ENCODE measurements around the gene GTF2A1. TPM values are rescaled to one million over a fixed set of nuclear protein-coding genes. Genes with fewer than 3 reads are reported as not detected.

The GTF2A1 gene
- total and polyA plus RNA-seq, 4 donors, result 4.5 to 40.8 (median 16.7) TPM

GRCh38 chr14:81193924-81194633 is 26.7 kb downstream of the GTF2A1 start:
- DNase-seq (no peak), ATAC-seq (ENCODE audit: insufficient read depth, low FRiP score) (no peak)
- Histone ChIP-seq H3K9ac (ENCODE audit: insufficient read depth in 1 of 2, low read length in 2 of 2) (no peak overlapping the region), H3K36me3 (ENCODE audit: control insufficient read depth in 4 of 4, insufficient read depth in 4 of 4, low read length in 4 of 4) (peaks cover 16 to 31% (median 22%) of the 10 kb centered on the region in 4 donors), H3K27me3 (ENCODE audit: control insufficient read depth in 3 of 3, insufficient read depth in 3 of 3, low read length in 2 of 3) (no peaks in the 10 kb centered on the region), H3K9me3 (ENCODE audit: control insufficient read depth in 4 of 4, insufficient read depth in 3 of 4, low read length in 3 of 4) (no peaks in the 10 kb centered on the region), H3K4me3 (no peak overlapping the region), H3K4me1 (ENCODE audit: control insufficient read depth in 5 of 5, insufficient read depth in 5 of 5, low read length in 5 of 5) (no peaks in the 10 kb centered on the region), H3K27ac (ENCODE audit: low read depth in 1 of 2, low read length in 1 of 2) (no peak overlapping the region)
- WGBS, 2 donors, result 78 to 87% methylated on average over 3 of the region's 3 CpGs
- TF ChIP-seq CTCF (IDR thresholded peaks at IDR 0.05; ENCODE audit: control extremely low read depth, extremely low read depth), result no peak

GRCh38 chr14:81192594-81192993 is 28.2 kb downstream of the GTF2A1 start:
- no peak overlapping the region for H3K9ac ChIP-seq (ENCODE audit: insufficient read depth in 1 of 2, low read length in 2 of 2)
- peaks cover 16 to 34% (median 25%) of the 10 kb centered on the region in 4 donors for H3K36me3 ChIP-seq (ENCODE audit: control insufficient read depth in 4 of 4, insufficient read depth in 4 of 4, low read length in 4 of 4)
- no peak overlapping the region for H3K4me3 ChIP-seq
- TF ChIP-seq CTCF (IDR thresholded peaks at IDR 0.05; ENCODE audit: control extremely low read depth, extremely low read depth), result no peak
- no peak for DNase-seq
- no peaks in the 10 kb centered on the region for H3K9me3 ChIP-seq (ENCODE audit: control insufficient read depth in 4 of 4, insufficient read depth in 3 of 4, low read length in 3 of 4)
- no peak overlapping the region for H3K27ac ChIP-seq (ENCODE audit: low read depth in 1 of 2, low read length in 1 of 2)
- H3K4me1 ChIP-seq (ENCODE audit: control insufficient read depth in 5 of 5, insufficient read depth in 5 of 5, low read length in 5 of 5), result no peaks in the 10 kb centered on the region
- WGBS, 2 donors, result 63 to 87% methylated on average over 2 of the region's 2 CpGs
- no peak for ATAC-seq (ENCODE audit: insufficient read depth, low FRiP score)
- no peaks in the 10 kb centered on the region for H3K27me3 ChIP-seq (ENCODE audit: control insufficient read depth in 3 of 3, insufficient read depth in 3 of 3, low read length in 2 of 3)

- no peak overlapping the region for H3K4me3 ChIP-seq
- no peaks in the 10 kb centered on the region for H3K9me3 ChIP-seq (ENCODE audit: control insufficient read depth in 4 of 4, insufficient read depth in 3 of 4, low read length in 3 of 4)
- TF ChIP-seq CTCF (IDR thresholded peaks at IDR 0.05; ENCODE audit: control extremely low read depth, extremely low read depth), result no peak
- H3K9ac ChIP-seq (ENCODE audit: insufficient read depth in 1 of 2, low read length in 2 of 2), result no peak overlapping the region
- WGBS, 2 donors, result 92 to 98% methylated on average over 5 of the region's 5 CpGs
- ATAC-seq (ENCODE audit: insufficient read depth, low FRiP score), result no peak
- no peak overlapping the region for H3K27ac ChIP-seq (ENCODE audit: low read depth in 1 of 2, low read length in 1 of 2)
- H3K27me3 ChIP-seq (ENCODE audit: control insufficient read depth in 3 of 3, insufficient read depth in 3 of 3, low read length in 2 of 3), result no peaks in the 10 kb centered on the region
- no peaks in the 10 kb centered on the region for H3K4me1 ChIP-seq (ENCODE audit: control insufficient read depth in 5 of 5, insufficient read depth in 5 of 5, low read length in 5 of 5)
- peaks cover 4 to 39% (median 13%) of the 10 kb centered on the region in 4 donors for H3K36me3 ChIP-seq (ENCODE audit: control insufficient read depth in 4 of 4, insufficient read depth in 4 of 4, low read length in 4 of 4)
- no peak for DNase-seq
Observed at GRCh38 chr14:81187832-81188522, 32.8 kb downstream of the GTF2A1 start.

Data from lung (tissue), 12 donors.